ENCODE measurements around the gene STYX.
"Not testable (repeated sequence)": the region's sequence is repeated elsewhere in the genome, so short reads cannot be mapped to it uniquely, and the experiment has no call there.

The STYX gene

DNA sequence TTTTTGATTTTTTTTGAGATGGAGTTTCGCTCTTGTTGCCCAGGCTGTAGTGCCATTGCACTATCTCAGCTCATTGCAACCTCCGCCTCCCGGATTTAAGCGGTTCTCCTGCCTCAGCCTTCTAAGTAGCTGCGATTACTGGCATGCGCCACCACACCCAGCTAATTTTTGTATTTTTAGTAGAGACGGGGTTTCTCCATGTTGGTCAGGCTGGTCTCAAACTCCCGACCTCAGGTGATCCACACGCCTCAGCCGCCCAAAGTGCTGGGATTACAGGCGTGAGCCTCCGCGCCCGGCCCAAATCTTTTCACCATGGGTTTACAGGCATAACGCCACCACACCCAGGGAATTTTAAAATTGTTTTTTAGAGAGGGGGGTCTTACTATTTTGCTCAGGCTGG, 931 bp upstream of the STYX start:
- DNase-seq = not testable (repeated sequence)

DNA sequence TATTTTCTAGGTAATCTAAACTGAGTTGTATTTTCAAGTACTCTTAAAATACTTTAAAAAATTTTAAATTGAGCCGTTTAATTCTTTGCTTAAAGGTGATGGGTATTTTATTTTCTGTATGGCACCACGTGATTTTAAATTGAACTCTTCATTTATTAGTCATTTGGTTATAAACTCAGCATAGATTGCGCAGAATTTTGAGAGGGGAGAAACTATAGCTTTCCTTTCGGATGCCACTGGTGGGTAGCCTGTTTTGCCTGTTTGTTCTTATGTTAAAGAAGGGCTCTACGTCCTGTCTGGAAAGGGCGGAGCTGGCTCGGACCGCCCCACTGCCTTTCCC, 411 bp upstream of the STYX start:
- DNase-seq = no peak

DNA sequence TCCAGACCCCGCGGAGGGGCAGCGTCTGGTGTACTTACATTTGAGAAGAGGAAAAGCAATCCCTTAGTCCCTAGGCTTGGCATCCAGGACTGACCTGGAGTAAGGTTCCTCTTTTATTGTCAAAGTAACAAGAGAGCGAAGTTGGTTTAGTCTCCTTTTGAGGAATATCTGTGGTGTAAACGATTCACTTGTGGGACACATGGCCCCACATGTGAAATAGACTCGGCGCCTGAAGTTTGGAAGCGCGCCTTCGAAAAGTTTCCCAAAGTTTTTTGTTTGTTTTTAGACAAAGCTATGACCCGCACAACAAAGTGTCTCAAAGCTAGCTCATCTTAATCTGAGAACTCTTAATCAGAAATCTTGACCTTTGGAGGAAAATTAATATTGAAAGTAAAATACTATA, 744 bp downstream of the STYX start:
- DNase-seq = no peak

DNA sequence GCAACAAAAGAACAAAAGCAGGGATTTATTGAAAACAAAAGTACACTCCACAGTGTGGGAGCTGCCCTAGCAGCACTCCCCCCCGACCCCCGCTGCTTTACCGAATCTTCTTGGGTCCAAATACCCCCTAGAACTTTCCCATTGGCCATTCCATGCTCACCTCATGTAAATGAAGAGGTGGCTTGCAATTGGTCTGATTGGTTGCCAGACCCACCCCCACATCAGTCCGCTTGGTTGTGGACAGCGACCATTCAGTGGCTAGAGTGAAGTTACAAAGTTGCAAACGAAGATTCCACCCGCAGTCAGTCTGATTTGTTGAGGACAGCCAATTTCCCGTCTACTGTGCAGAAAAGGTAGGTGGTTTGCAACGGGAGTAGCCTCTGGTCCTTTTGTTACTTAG, 3.9 kb downstream of the STYX start:
- no peak for DNase-seq

DNA sequence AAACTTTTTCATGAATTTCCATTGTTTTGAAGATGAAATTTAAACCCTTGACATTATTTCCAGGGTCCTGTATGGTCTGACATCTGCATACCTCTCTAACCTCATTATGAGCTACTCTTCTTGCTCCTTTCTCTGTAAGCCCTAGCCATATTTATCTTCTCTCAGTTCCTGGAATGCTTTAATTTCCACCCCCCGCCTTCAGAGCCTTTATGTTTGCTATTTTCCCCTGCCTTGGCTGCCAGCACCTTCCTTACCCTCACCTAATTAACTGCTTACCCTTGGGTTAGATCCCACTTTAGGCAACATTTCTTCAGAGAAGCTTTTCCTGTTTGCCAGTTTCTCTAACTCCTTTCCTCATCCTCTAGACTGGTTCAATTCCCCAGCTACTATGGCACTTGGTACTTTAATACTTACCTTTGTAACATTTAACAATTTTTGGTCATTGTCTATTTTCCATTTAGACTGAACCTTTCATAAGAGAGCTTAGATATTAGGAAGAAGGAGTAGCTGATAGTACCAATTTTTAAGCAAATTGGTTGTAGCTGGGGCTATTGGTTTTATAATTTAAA, 6.0 kb downstream of the STYX start:
- DNase-seq = no peak

DNA sequence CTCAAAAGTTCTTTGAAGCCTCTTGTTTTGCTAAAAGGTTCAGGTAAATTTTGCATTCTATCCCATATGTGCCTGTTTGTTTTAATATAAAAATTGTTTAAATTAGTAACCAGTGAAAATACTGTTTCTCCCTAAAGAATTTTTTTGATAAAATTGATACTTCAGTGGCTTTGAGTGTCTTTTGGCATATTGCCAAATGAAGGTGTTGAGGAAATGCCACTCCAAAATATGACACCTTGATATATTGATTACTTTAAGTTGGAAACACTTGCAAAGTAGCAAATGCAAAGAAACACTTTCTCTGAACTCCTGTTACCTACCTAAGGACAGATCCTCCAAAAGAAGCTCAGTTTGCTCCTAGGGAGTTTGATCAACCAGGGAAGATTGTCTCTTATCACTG, 8.4 kb downstream of the STYX start:
- no peak for DNase-seq

DNA sequence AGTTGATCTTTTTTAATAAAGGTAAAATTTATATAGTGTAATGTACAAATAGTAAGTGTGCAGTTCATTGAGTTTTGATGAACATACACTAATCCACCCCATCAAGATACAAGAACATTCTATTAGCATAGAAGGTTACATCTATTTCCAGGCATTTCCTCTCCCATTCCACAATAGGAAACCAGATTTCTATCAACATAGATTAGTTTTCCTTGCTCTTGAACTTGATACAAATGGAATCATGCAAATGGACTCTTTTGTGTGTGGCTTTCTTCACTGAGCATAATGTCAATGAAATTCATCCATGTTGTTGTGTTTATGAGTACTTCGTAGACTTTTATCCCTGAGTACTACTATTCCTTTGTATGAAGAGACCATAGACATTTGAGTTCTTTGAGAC, 10.8 kb downstream of the STYX start:
- DNase-seq = no peak

DNA sequence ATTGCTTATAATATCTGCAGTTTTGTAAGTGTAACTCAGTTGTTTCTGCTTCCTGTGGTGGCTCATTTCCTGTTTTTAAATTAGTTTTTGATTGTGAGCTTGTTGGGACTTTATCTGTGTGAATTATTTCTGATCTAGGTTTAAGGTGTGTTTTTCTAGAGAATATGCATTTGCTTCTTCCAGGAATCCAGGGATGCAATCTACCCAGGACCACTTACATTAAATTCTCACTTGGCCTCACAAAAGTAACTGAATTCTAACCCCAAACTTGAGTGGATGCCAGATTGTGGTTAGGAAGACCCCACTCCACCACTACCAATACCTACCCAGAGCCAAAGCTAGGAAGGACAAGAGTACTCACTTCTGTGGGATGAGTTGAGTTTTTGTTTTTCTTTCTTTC, 11.9 kb downstream of the STYX start:
- no peak for DNase-seq

DNA sequence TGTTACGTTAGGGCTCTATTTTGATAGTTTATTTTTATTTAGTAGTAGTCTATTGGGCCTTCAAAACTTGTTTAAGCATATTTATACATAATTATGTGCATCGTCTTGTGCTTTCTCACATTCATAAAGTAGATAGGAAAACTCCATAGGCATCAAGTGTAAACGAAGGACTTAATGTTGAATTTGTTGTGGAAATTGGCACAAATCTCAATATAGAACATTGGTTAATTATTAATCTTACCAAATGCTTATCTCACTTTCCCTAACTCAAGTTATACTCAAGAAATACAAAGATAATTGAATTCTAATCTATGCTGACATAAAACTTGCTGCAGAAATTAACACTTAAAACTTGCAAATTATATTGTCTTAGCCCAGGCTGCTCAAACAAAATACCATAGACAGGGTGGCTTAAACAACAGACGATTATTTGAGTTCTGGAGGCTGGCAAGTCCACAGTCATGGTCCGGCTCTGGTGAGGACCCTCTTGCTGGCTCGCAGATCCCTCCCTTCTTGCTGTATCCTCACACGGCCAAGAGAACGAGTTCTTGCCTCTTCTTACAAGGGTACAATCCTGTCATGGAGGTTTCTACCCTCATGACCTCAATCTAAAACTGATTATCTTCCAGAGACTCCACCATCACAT, 18.8 kb downstream of the STYX start:
- no peak for DNase-seq

DNA sequence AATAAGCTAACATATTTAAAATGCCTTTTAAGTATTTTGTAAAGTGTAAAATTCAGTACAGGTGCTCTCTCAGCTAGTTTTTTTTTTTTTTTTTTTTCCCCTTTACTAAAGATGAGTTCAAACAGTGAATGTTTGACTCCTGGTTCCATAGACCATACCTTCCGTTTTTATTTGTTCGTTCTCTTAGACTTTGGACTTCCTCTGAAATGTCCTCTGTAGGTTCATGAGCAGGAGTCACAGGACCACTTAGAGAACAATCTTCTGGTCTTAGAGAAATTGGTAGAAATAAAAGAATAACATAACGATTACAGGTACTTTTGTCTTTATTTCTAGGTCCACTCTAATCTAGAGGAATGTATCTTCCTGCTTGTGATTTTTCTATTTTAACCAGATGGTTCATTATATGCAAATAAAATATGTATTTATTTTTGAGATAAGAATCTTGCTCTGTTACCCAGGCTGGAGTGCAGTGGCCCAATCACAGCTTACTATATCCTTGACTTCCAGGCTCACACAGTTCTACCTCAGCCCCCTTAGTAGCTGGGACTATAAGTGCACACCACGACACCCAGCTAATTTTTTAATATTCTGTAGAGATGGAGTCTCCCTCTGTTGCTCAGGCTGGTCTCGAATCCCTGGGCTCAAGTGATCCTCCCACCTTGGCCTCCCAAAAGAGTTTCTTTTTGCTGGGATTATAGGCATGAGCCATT, 25.8 kb downstream of the STYX start:
- DNase-seq = no peak

DNA sequence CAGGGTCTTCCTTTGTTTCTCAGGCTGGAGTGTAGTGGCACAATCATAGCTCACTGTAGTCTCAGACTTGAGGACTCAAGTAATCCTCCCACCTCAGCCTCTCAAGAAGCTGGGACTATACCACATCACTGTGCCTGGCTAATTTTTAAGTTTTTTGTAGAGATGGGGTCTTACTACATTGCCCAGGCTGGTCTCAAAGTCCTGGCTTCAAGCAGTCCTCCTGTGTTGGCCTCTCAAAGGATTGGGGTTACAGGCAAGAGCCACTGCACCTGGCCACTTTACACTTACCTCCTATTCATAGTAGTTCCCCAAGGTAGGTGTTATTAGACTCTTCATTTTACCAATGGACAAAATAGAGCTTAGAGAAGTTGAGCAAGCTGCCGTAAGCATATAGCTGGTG, 29.2 kb downstream of the STYX start:
- DNase-seq = no peak

DNA sequence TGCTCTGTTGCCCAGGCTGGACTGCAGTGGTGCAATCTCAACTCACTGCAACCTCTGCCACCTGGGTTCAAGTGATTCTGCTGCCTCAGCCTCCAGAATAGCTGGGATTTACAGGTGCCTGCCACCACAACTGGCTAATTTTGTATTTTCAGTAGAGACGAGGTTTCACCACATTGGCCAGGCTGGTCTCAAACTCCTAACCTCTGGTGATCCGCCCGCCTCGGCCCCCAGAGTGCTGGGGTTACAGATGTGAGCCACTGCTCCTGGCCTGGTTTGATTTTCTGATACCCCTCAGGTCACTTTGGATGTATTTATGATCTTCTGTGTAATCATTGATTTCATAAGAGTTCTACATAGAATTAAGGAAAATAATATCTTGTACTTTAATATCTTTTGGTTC, 33.0 kb downstream of the STYX start:
- not testable (repeated sequence) for DNase-seq

DNA sequence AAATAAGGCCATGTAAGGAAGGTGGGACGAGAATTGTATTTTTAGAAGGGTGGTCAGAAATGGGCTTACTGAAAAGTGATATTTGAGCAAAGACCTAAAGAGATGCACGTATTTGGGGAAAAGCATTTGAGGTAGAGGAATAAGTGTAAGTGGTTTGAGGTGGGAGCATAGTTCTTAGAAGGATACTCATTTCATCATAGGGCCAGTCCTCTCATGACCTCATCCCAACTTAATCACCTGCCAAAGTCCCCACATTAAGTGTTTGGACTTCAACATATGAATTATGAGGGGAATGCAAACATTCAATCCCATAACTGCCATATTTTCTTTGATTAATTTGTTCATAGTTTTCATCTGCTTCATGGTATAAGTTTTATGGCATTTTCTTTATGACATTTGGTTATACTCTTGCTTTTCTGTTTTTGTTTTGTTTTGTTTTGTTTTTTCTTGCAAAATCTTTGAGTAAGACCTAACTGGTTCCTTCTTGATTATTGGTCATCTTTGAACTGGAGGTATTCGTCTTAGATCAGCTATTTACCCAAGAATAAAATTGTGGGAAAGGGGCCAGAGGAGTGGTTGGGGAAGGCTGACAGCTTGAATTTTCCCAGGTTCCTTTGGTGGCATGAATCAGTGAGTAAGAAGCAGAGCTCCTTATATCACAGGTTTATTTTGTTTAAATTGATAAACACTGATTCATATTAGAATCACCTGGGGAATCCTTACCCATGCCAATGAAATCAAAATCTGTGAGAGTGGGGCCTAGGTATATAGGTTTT, 37.3 kb downstream of the STYX start:
- no peak for DNase-seq

DNA sequence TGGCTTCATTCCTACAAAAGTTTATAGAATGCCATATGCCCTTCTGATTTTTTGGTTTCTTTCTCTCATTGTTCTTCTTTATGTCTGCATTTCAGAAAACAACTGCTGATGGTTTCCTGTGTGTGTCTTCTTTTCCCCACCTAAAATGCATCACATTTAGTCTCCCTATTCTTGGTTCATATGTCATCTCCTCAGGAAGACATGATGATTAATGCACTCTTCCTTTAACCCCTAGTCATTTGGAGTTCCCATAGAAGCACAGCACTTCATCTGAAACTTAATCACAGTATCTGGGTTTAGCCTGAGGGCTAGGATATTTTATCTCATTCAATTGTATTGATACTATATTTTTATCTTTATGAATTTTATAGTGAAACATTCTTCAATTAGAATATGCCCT, 39.9 kb downstream of the STYX start:
- DNase-seq = no peak

DNA sequence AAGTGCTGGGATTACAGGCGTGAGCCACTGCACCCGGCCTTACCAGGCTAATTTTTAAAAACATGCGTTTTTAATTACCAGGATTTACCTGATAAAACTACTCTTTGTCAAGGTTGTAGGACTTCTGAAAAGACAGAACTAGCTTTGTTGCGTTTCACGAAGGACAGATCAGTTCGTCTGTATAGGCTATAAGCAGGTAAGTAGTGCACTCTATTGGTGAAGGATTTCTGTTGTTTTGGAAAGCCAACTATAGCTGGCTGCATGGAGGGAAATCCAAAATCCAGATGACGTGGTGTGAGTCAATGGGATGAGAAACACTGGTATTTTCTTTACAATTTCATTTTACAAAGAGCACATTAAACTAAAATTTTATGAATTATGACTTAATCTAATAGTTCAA, 46.9 kb downstream of the STYX start:
- DNase-seq = no peak

DNA sequence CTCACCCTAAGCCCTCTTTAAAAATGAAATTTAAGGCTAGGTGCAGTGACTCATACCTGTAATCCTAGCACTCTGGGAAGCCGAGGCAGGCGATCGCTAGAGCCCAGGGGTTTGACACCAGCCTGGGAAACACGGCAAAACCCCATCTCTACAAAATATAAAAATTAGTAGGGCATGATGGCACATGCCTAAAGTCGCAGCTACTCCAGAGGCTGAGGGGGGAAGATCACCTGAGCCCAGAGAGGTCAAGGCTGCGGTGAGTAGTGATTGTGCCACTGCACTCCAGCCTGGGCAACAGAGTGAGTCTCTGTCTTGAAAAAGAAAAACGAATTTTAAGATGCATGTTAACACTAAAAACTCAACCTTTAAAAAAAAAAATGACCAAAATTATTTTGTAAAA, 48.7 kb downstream of the STYX start:
- no peak for DNase-seq

DNA sequence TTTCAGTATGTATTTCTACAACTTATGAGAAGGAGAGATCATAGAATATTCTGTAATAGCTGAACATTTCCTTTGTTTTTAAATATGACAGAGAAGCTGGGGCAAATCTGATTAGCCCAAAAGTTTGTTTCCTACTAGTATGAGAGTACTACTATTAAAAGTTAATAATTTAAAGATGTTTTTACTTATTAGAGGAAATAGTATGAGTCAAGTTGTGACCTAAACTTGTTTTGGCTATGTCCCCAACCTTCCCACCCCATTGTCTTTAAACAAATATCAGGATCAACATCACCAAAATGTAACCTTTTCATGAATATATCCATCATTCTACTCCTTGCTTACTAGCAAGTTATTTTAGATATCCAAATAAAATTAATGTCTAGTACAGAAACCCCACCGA, 50.9 kb downstream of the STYX start:
- DNase-seq = no peak

DNA sequence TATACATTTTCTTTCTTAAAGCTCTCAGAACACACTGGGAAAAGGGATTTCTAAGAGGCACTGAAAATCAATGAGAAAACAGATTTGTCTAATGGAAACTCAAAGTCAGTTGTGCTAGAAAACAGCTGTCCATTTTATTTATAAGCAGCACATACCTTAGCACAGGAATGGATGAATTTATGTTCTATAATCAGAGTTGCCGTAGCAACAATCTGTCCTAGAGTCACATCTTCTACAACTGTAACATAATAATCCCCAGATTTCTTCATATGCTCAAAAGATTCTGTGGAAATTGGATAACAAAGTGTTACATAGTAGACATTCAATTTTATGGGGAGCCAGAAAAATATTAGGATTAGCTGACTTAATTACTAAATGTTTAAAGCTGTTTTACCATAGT, 51.7 kb downstream of the STYX start:
- no peak for DNase-seq

DNA sequence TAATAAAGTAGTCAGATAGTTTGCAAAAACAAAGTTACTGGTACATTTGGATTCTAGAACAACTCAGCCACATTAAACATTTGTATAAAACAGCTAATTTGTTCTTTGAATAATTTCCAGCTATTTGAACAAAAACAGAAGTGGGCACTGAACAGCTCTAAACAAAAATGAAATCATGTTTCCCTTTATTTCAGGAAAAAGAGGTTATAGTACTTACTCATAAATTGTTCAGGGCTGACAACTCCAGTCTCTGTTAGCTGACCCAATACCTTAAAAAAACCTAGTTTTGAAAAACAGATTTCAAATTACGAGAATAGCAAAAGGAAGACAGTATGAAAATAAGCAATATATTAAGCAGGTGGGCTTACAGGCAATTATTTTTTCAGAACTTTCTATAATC, 53.2 kb downstream of the STYX start:
- DNase-seq = no peak

DNA sequence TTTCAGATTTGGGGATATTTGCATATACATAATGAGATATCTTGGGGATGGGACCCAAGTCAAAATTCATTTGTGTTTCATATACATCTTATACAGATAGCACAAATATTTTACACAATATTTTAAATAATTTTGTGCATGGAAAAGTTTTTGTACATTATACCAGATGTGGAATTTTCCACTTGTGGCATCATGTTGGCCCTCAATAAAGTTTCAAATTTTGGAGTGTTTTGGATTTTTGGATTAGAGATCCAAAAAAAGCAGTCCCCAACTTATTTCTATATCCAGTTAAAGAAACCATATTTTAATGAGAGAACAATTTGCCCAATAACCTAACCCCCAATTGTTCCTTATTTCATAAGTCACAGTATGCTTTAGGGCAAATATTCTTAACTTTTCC, 56.9 kb downstream of the STYX start:
- DNase-seq = no peak

DNA sequence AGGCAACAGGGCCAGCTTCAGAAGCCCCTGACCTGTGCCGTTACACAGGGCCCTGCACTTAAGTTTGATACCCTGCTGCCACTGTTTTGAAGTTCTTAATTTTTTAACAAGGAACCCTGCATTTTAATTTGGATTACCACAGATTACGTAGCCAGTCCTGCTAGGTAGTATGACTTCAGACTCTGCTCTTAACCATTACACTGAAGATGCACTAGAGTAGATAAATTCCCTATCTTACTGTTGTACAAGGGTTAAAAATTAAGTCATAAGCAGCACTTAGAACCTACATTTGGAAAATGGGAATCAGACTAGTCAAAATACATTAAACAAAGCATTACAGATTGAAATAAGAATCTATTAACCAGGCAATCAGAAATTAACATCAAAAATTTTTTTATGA, 59.2 kb downstream of the STYX start:
- DNase-seq = no peak

DNA sequence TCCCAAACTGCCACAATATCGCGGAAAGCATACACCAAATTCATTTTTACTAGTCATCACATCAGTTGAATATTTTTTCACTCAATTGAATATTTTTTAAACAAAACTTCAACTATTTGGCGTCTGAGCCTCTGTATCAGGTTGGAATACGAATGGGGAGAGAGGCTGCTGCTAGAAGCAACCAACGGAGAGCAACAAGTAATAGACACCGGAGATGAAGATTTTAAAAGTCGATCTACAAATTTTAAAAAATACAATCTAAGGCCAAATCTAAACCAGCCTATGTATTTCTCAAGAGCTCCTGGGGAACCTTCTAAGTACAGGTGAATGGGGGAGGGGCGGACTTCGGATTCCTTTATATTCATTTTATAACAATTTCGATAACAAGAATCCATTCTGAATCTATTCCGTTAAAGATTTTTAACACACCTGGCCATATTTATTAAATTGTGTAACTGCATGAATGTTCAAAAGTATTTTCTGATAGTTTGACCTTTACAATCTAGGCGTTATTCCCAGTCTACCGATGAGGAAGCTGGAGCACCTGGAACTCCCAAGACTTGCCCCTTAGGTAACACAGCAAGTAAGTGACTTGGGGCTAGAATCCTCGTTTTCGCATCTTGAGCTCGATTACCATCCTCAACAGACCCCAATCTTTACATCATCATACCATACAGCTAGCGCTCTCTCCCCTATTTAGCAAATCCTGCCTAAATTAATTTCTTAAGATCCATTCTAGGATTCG, 60.2 kb downstream of the STYX start:
- no peak for DNase-seq

DNA sequence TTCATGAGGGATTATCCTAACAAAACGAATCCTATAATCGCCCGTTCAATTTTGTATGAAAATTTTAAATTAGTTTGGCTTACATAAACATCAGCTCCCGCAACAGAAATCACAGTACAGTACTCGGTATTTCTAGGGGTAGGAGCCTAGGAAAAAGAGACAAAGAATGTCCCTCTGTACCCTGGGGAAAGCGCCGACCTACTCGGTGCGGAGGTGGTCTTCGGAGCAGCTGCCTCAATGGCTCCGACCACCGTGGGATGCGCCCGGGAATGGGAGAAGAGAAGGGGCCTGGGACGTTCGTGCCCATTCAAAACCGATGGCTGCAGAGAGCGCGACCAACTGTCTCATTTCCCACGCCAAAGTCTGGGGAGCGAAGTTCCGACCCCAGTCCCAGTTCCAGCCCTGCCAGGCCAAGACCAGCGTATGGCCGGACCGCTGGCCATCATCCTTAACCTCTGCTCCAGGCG, 60.8 kb downstream of the STYX start:
- DNase-seq = no peak
